Fibroblast of the aortic adventitia (primary cell): ENCODE results near the gene MEDAG. TPM values are rescaled to one million over a fixed set of nuclear protein-coding genes. Genes with fewer than 3 reads are reported as not detected.

Source experiments
- DNase-seq: peaks from one replicate; pipeline ENCODE4 v3.0.0-alpha.2; 2010; ENCODE audit warnings: low read depth
- H3K4me3 ChIP-seq: 2 replicates; pipeline ENCODE4 v1.5.1; 2011; ENCODE audit warnings: low read depth, mild to moderate bottlenecking, control low read depth, low read length, moderate library complexity
- total RNA-seq: library from RNA; depleted of rRNA; stranded (reverse); fragments of >200 nt; gene quantifications from 2 replicates; pipeline ENCODE4 v1.2.3, GENCODE V29; 2012; ENCODE audit warnings: low replicate concordance
- TF ChIP-seq, protein P1 (sequence below): IDR thresholded peaks from 2 replicates; pipeline ENCODE4 v1.5.1; 2011; ENCODE audit warnings: mild to moderate bottlenecking, low read length, control low read depth, inconsistent platforms; ENCODE audit not compliant: insufficient read depth

The MEDAG gene
- total RNA-seq, 1 donor = 122 TPM

GRCh38 chr13:30863231-30863630, 42.8 kb upstream of the MEDAG start:
- TF ChIP-seq, protein P1, sequence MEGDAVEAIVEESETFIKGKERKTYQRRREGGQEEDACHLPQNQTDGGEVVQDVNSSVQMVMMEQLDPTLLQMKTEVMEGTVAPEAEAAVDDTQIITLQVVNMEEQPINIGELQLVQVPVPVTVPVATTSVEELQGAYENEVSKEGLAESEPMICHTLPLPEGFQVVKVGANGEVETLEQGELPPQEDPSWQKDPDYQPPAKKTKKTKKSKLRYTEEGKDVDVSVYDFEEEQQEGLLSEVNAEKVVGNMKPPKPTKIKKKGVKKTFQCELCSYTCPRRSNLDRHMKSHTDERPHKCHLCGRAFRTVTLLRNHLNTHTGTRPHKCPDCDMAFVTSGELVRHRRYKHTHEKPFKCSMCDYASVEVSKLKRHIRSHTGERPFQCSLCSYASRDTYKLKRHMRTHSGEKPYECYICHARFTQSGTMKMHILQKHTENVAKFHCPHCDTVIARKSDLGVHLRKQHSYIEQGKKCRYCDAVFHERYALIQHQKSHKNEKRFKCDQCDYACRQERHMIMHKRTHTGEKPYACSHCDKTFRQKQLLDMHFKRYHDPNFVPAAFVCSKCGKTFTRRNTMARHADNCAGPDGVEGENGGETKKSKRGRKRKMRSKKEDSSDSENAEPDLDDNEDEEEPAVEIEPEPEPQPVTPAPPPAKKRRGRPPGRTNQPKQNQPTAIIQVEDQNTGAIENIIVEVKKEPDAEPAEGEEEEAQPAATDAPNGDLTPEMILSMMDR = no peak

GRCh38 chr13:30863796-30864195, 42.3 kb upstream of the MEDAG start:
- DNase-seq = no peak
- H3K4me3 ChIP-seq = no peak overlapping the region
- TF ChIP-seq, protein P1 = no peak

More at GRCh38 chr13:30863231-30863630, 42.8 kb upstream of the MEDAG start:
- no peak for DNase-seq
- H3K4me3 ChIP-seq = no peak overlapping the region

- H3K4me3 ChIP-seq = no peak overlapping the region
- TF ChIP-seq, protein P1 = no peak
- peak; percentile 96 for DNase-seq
Observed at GRCh38 chr13:30864433-30865122, 41.5 kb upstream of the MEDAG start.

GRCh38 chr13:30865123-30866049, 40.7 kb upstream of the MEDAG start:
- H3K4me3 ChIP-seq = peak overlapping the region; percentile 44
- TF ChIP-seq, protein P1 = peak; percentile 93

DNA sequence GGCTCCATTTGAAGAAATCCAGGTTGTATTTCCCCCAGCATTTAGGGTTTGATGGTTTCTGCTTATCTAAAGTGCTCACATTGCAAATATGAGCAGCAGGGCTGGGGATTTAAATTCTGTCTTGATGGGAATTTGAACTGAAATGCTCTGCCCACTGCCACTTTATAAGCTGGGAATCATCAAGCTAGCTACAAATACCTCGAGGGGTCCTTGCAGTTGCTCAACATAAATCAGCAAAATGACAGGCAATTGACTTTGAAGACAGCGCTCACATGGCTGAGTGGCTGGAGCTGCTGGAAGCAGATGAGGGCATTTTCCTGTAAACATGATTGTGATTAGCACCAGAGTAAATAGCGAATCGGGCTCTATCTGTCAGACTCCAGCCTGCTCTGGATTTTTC, 39.4 kb upstream of the MEDAG start:
- DNase-seq = no peak
- TF ChIP-seq, protein P1 = no peak
- H3K4me3 ChIP-seq = no peak overlapping the region

More at GRCh38 chr13:30865123-30866049, 40.7 kb upstream of the MEDAG start:
- DNase-seq = peak; percentile 96

GRCh38 chr13:30867089-30867669, 38.9 kb upstream of the MEDAG start:
- no peak for DNase-seq
- no peak overlapping the region for H3K4me3 ChIP-seq
- TF ChIP-seq, protein P1 = no peak
